SKM-1 treated with dmso at 0.1 percent for 144 hours (cell line): ENCODE data around the gene CYP1A2.
A peak's percentile ranks its signal among the peaks of the same experiment; 100 is the strongest.

Experiments used
- DNase-seq: peaks from one replicate; lab custom pipeline; 2025; ENCODE audit not compliant: unreplicated experiment; lab: John Stamatoyannopoulos, UW

Gene CYP1A2

GRCh38 chr15:74788683-74789151 lies 40.1 kb downstream of the CYP1A2 start:
- DNase-seq = peak; percentile 25

- DNase-seq = no peak
Measured at GRCh38 chr15:74789171-74789631, 40.6 kb downstream of the CYP1A2 start.

- DNase-seq = no peak
Measured at GRCh38 chr15:74789741-74790079, 41.1 kb downstream of the CYP1A2 start.

- peak; percentile 77 for DNase-seq
Measured at GRCh38 chr15:74790080-74790916, 41.7 kb downstream of the CYP1A2 start.

- no peak for DNase-seq
Measured at GRCh38 chr15:74791007-74791406, 42.4 kb downstream of the CYP1A2 start.

- no peak for DNase-seq
Measured at GRCh38 chr15:74791667-74792066, 43.0 kb downstream of the CYP1A2 start.

- no peak for DNase-seq
Measured at GRCh38 chr15:74792227-74793016, 43.8 kb downstream of the CYP1A2 start.

- no peak for DNase-seq
Measured at GRCh38 chr15:74793135-74794028, 44.7 kb downstream of the CYP1A2 start.

GRCh38 chr15:74794248-74794969 lies 45.8 kb downstream of the CYP1A2 start:
- no peak for DNase-seq

GRCh38 chr15:74794970-74795349 lies 46.3 kb downstream of the CYP1A2 start:
- DNase-seq = no peak

GRCh38 chr15:74795966-74796625 lies 47.5 kb downstream of the CYP1A2 start:
- no peak for DNase-seq

- DNase-seq = no peak
Measured at GRCh38 chr15:74798388-74799254, 50.0 kb downstream of the CYP1A2 start.

GRCh38 chr15:74799255-74799855 lies 50.7 kb downstream of the CYP1A2 start:
- DNase-seq = no peak

GRCh38 chr15:74799856-74800558 lies 51.4 kb downstream of the CYP1A2 start:
- peak; percentile 76 for DNase-seq

GRCh38 chr15:74800559-74801094 lies 52.0 kb downstream of the CYP1A2 start:
- peak; percentile 74 for DNase-seq

GRCh38 chr15:74801311-74801997 lies 52.8 kb downstream of the CYP1A2 start:
- DNase-seq = no peak

GRCh38 chr15:74802290-74802689 lies 53.6 kb downstream of the CYP1A2 start:
- DNase-seq = no peak
